GM12873 (cell line): Measurements from ENCODE around the gene PTPRN2.

Source experiments
- CTCF ChIP-seq: IDR thresholded peaks from 2 replicates; pipeline ENCODE4 v1.5.1; 2012; ENCODE audit warnings: low read depth, mild to moderate bottlenecking, moderate library complexity, low read length, control low read depth; ENCODE audit not compliant: insufficient read depth; ENCODE audit errors: missing control alignments

Gene PTPRN2

GRCh38 chr7:157758468-157759245 is 829.0 kb downstream of the PTPRN2 start:
- TF ChIP-seq CTCF, result no peak

GRCh38 chr7:157757776-157758467 is 829.7 kb downstream of the PTPRN2 start:
- no peak for TF ChIP-seq CTCF

GRCh38 chr7:157757211-157757610 is 830.4 kb downstream of the PTPRN2 start:
- no peak for TF ChIP-seq CTCF

- no peak for TF ChIP-seq CTCF
These were observed 831.9 kb downstream of the PTPRN2 start for GRCh38 chr7:157755741-157756140.

- no peak for TF ChIP-seq CTCF
These were observed 833.2 kb downstream of the PTPRN2 start for GRCh38 chr7:157754416-157754790.

GRCh38 chr7:157753713-157754415 is 833.8 kb downstream of the PTPRN2 start:
- TF ChIP-seq CTCF, result no peak

- no peak for TF ChIP-seq CTCF
These were observed 834.8 kb downstream of the PTPRN2 start for GRCh38 chr7:157752832-157753291.
